Suppressor macrophage (primary cell): ENCODE measurements around the gene ACTL6B.
"Not testable (repeated sequence)": the region's sequence is repeated elsewhere in the genome, so short reads cannot be mapped to it uniquely, and the experiment has no call there.

ENCODE experiments used
- DNase-seq, 4 experiments: peaks; one replicate each; pipeline ENCODE4 v3.0.0-alpha.2; 2020 to 2022

Gene ACTL6B

DNA sequence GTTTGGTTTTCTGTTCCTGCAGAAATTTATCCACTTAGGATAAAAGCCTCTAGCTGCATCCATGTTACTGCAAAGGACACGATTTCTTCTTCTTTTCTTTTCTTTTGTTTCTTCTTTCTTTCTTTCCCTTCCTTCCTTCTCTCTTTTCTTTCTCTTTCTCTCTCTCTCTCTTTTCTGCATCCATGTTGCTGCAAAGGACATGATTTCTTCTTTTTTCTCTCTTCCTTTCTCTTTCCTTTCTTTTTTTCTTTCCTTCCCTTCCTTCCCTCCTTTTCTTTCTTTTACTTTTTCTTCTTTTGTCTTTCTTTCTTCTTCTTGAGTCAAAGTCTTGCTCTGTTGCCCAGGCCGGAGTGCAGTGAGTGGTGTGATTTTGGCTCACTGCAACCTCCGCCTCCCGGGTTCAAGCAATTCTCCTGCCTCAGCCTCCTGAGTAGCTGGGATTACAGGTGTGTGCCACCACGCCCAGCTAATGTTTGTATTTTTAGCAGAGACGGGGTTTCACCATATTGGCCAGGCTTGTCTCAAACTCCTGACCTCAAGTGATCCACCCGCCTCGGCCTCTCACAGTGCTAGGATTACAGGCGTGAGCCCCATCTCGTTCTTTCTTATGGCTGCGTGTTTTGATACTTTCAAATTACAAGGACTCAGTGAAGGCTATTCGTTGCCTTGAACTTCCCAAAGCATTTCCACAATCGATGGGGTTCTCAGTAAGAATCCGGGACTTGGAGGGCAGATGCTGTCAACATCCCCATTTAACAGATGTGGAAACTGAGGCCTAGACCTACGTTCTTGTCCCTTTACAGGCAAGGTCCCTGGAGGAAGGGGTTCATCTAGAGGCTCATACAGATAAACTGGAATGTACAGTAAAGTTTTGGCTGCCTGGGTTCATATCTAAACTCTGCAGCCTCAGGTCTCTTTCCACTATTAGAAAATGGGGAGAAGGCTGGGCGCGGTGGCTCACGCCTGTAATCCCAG is 15.4 kb upstream of the ACTL6B start:
- DNase-seq, result no peak

DNA sequence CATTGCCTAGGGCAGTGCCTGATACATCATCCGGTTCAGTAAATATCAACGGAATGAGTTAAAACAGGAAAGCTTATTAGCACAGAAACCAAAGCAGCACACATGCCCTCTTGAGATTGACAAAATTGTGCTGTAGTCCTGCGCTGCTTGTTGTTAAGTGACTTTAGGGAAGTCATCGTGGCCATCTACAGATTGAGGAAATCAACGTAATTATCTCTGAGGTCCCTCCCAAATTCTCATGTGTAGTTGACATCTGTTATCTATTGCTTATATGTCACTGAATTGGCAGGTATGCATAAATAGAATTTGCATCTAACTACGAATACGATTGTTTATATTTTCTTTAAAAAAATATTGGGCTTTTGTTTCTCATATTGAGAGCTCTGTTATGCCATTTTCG is 13.8 kb upstream of the ACTL6B start:
- peak in 2 of 4 experiments; percentile 29 to 37 for DNase-seq

DNA sequence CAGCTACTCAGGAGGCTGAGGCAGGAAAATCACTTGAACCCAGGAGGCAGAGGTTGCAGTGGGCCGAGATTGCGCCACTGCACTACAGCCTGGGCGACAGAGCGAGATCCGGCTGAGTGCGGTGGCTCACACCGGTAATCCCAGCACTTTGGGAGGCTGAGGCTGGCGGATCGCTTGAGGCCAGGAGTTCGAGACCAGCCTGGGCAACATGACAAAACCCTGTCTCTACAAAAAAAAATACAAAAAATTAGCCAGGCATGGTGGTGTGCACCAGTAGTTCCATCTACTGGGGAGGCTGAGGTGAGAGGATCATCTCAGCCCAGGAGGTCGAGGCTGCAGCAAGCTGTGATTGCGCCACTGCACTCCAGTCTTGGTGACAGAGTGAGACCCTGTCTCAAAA is 12.9 kb upstream of the ACTL6B start:
- DNase-seq, result not testable (repeated sequence)

DNA sequence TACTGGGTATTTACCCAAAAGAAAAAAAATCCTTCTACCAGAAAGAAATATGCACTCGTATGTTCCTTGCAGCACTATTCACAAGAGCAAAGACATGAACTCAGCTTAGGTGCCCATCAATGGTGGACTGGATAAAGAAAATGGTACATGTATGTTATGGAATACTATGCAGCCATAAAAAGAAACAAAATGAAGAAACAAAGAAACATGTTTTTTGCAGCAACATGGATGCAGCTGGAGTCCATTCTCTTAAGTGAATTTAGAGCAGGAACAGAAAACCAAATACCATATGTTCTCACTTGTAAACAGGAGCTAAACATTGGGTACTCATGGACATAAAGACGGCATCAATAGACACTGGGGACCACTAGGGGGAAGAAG is 11.8 kb upstream of the ACTL6B start:
- no peak for DNase-seq

DNA sequence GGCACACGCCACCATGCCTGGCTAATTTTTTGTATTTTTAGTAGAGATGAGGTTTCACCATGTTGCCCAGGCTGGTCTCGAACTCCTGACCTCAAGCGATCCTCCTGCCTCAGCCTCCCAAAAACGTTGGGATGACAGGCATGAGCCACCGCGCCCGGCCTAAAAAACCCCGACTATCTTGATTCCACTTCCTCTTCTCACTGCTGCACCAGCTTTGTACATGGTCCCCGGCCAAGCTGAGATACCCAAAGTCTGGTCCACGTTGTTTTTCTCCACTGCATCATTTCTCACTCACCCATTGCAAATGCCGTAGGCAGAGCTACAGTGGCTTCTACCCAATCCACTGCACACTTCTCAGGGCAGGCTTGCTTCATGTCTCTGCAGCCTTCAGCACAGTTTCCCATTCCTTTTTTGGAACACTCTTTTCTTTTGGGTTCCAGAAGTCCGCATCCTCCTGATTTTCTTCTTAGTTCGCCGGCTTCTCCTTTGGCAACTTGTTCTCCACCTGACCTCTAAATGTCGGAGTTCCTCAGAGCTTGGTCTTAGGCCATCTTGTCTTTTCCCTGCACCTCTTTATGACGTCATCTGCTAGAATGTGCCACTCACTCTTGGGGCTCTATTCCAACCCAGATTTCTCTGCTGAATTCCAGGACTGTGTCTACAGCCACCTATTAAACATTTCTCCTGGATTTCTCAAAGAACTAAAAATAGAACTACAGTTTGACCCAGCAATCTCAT is 11.3 kb upstream of the ACTL6B start:
- DNase-seq, result no peak

DNA sequence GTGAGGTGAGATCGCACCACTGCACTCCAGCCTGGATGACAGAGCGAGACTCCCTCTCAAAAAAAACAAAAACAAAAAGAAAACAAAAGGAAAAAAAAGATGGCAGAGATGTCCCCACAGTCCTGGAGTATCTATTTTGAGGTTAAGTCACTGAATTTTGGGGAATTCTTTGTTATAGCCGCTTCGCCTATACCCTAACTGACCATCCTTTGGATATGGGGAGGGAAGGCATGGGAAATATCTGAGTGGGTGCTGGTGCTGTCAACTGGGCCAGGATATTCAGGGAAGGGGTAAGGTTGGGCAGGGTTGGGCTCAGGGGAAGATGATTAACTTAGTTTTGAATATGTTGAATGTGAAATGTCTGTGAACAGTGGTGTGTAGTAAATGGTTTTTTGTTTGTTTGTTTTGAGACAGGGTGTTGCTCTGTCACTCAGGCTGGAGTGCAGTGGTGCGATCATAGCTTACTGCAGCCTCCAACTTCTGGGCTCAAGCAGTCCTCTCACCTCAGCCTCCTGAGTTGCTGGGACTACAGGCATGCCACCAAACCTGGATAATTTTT is 9.0 kb upstream of the ACTL6B start:
- no peak for DNase-seq

DNA sequence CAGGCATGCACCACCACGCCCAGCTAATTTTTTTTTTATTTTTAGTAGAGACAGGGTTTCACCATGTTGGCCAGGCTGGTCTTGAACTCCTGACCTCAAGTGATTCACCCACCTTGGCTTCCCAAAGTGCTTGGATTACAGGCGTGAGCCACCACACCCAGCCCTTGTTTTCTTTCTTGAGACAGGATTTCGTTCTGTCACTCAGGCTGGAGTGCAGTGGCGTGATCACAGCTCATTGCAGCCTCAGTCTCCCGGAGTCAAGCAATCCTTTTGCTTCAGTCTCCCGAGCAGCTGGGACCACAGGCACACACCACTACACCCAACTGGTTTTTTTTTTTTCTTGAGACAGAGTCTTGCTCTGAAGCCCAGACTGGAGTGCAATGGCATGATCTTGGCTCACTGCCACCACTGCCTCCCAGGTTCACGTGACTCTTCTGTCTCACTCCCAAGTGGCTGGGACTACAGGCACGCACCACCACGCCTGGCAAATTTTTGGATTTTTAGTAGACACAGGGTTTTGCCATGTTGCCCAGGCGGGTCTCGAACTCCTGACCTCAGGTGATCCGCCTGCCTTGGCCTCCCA is 6.0 kb upstream of the ACTL6B start:
- DNase-seq, result not testable (repeated sequence)

DNA sequence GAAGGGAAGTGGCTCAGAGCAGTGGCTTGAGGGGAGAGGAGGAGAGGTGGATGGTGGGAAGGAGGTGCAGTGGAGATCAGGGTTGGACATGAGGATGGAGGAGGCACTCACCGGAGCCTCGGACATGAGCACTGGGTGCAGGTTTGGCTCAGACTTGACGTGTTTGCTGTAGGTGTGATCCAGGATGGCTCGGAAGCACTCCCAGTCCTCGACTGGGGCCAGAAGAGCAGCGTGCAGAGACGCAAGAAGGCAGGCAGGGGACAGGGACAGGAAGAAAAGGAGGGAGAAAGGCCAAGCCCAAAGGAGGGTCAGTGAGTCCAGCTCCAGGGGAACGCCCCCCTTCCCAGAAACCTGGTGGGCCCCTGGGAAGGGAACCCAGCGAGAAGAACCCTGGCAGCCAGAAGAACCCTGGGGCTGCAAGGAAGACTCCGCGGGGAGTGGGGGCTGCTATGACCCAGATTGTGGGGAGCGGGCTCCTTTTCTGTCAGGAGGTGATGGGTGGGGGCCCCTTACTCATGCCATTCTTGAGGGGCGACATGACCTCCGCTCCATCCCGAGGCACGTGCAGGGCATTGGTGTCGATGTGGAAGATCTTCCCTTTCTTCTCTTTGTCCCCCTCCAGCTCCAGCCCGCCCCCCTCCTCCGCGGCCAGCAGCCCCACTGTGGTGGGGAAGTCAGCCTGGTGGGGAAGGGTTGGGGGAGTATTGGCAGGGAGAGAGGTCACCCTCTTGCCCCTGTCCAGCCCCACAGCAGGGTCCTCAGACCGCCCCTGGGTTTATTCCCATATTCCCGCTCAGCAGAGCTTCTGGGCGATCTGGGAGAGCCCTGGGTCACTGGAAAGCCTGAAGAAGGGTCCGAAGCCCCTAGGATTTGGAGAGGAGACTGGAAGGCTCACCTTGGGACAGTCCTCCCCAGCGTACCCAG is 1.1 kb downstream of the ACTL6B start:
- DNase-seq, result no peak

DNA sequence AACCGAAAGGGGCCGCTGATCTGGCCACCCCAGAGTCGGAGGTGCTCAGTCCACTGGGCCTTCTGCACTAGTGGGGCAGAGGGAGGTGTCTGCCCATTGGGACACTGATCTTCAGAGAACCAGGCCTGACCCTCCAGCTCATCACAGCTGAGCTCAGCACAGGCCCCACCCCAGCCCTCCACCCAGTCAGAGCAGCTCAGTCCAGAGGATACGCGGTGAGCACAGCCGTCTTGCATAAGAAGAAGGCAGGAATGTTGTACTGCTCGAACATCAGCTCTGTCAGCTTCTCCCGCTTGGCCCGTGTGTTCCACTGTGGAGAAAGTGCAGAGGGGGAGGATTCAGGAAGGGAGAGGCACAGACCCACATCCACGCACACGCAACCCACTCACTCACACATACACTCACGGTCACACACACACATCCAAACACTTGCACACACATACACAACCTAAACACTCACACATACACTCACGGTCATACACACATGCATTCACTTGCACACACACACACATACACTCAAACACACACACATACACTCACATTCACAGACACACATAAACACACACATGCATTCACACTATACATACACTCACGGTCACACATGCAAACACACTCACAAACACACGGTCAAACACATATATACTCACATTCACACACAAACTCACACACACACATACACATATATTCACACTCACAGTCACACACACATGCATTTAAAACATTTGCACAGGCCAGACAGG is 6.3 kb downstream of the ACTL6B start:
- DNase-seq, result no peak

DNA sequence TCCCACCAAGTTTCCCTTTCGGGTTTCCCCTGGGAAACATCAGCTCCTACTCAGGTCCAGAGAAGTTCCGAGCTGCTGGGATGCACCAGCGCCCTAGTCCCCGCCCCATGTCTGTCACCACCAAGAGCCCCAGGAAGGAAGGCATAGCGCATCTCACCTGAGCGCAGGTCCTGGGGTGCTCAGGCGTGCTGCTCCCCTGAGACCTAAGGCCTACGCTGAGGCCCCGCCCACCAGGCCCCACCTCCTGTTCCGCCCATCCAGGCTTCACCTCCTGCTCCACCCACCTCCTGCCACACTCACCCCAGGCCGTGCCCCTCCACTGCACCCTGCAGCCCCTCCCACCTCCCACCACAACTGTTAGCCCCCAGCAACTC is 13.7 kb downstream of the ACTL6B start:
- no peak for DNase-seq

DNA sequence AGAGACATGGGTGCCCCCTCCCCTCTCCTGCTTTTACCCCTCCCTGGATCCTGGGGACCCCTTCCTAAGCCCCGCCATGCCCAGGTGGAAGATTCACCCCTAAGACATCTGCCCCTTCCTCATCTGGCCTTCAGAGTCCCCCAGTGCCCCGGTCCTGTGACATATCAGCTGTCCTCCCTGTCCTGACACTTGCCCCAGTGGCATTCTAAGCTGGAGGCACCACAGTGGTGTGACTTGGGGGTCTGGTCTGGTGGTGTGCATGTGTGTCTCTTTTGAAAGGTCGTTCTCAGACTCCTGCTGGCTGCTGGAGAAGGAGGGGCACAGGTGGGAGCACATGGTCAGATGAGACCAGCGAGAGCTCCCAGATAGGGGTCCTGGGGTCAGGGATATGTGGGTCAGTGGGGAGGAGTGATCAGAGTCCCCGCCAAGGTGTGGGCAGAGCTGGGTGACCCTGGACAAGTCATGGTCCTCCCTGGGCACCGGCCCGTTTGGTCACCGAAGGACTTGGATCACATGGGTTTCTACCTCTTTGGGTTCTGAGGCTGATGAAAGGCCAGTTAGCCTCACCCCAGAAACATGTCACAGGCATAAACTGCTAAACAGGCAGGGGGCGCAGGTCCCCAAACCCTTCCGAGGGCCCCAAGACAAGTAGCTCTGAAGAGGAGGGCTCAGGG is 14.3 kb downstream of the ACTL6B start:
- DNase-seq, result no peak

DNA sequence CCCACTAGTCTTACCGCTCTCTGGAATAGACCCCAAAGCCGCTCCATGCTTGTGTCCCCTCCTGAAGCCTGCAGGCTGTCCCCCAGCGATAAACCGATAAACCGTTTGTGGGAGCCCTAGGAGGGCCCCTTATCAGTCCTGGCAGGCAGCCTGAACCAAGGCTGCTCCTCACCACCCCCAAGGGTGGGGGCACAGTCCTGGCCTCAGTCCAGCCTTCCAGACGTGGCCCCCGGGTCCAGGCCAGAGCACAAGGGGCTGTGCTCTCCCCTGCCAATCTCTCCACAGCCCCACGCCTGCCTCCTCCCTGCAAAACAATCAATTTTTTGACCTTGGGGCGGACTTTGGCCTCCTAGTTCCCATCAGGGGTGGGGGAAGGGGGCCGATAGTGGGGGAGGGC is 14.8 kb downstream of the ACTL6B start, which contains the start of gene TFR2:
Gene TFR2 (minus strand): TSS at position 90 of the 397 bp plus-strand sequence. CDS start 43 bp downstream, at position 47.
- DNase-seq, result no peak

DNA sequence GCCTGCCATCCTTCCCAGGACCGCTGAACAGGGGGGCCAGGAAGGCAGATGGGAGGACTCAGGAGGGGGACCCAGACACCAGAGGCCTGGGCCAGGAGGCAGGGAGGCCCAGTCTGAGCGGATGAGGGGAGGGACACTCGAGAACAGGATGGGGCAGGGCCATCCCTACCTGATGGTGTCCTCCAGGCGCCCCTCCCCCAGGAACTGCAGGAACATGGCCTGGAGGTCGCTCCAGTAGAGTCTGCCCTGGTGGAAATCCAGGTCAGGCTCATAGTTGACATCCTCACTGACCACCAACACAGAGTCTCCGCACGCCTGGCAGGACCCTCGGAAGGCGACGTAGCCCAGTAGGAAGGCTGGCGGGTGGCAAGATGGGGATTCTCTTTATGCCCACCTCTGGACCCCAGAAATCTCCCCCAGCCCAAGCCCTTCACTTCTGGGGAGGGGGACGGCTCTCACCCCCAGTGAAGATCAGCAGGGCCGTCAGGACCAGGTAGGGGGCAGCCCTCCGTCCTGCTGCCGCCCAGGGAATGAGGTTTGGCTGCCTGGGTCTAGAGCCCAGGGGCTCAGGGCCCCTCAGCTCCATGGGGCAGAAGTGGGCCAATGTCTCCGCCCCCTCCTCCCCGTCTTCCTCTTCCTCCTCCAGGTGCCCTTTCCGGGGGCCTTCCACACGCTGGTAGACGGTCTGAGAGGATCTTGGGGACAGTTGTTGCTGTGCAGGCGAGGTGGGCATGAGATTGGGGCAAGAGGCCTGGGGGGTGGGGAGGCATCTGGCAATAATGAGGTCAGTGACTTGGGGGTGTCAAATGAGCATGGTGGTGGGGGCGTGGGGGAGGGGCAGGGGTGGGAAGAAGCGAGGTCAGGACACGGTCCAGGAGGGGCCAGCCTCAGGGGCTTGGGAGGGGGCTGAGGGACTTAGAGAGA is 15.5 kb downstream of the ACTL6B start:
- no peak for DNase-seq

DNA sequence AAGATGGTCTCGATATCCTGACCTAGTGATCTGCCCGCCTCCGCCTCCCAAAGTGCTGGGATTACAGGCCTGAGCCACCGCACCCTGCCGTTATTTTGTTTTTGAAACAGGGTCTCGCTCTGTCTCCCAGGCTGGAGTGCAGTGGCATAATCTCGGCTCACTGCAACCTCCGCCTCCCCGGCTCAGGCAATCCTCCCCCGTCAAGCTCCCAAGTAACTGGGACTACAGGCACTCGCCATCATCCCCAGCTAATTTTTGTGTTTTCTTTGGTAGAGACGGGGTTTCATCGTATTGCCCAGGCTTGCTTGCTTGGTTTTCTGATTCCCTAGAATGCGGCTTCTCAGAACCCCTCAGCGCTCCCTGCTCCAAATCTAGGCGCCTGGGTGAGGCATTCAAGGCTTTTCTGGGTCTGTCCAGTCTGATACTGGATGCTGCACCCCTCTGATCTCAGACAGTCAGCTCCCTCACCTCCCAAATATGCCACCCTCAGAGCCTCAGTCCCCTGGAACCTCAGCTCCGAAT is 16.2 kb downstream of the ACTL6B start:
- no peak for DNase-seq

DNA sequence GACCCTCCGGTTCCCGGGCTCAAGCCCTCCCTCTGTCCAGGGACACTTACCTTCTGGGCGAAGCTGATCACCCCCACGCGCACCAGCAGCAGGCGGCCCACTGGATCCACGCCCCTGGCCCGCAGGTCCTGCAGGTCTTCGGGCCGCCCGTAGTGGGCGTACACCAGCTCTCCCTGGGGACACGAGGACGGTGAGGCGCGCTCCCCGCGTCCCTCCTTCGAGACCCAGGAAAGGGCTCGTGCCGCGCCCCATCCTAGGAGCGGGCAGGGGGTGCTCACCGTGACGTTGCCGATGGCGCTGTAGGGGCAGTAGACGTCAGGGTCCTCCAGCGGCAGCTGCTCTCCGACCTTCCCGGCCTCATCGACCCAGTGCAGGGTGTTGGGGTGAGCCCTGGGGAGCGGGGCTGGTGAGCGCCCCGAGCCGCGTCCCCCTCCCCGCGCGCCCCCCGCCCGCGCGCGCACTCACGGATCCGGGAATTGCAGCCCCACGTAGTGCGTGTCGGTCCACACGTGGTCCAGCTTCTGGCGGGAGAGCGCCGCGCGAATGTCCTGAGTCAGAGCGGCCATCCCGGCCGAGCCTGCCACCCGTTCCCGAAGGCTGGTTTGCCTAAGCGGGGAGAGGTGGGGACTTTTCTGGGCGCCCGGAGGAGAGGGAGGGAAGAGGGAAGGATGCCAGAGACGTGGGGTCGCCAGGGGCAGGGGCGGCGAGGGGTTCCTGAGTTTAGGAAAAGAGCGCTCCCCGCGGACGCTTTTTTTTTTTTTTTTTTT is 23.1 kb downstream of the ACTL6B start:
- DNase-seq, result peak; percentile 31 to 70 (median 50)

DNA sequence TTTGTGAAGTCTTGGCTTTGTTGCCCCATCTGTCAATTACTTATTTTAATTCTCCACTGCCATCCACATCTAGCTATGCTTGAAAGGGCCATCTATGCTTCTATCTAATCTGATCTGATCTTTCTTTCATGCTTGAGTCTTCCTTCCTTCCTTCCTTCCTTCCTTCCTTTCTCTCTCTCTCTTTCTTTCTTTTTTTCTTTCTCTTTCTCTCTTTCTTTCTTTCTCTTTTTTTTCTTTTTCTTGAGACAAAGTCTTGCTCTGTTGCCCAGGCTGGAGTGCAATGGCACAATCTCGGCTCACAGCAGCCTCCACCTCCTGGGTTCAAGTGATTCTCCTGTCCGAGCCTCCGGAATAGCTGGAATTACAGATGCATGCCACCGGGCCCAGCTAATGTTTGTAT is 26.2 kb downstream of the ACTL6B start:
- no peak for DNase-seq

DNA sequence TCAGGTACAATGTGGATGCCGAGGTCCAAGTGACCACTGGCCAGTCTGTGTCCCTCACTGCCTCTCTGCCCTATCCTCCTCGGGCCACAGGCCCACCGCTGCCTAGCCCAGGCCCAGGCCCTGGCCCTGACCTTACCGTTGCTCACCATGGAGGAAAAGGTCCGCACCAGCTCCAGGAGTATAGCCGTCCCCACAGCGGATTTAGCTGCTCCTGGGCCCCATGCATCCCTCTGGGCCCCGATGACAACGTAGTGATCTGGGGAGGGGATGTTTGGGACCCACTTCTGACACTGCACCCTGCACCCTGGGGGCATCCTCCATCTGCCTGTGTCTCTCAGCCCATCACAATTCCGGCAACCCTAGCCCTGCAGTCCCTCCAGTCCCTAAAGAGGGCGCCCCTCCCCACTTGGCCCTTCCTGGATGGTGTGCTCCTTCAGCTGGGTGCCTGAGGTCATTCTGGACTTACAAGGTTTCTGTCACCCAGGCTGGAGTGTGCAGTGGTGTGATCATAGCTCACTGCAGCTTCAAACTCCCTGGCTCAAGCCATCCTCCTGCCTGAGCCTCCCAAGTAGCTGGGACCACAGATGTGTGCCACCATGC is 27.0 kb downstream of the ACTL6B start:
- DNase-seq, result peak; percentile 47 to 75 (median 59)

DNA sequence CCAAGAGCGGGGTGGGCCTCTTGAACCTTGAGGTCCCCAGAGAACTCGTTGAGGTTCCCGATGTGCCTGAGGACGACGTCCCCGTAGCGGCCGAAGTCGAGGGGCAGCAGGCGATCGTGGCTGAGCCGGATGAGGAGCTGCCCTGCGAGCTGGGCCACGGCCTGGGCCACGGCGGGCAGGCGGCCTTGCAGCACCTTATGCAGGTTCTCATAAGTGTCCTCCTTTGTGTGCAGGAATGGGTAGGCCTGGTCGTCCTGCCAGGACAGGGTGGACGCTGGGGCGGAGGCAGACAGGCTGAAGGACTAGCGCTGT is 29.1 kb downstream of the ACTL6B start:
- no peak for DNase-seq
